Sigmoid colon (tissue), 3 donors: ENCODE results near the gene HORMAD2.

ENCODE experiments used
- POLR2A ChIP-seq, 2 donors: fragments of 450-650 bp; IDR thresholded peaks; one replicate each; pipeline ENCODE4 v1.6.1; 2016; ENCODE audit warnings: antibody characterized with exemption in 2 of 2, mild to moderate bottlenecking in 2 of 2, moderate library complexity in 2 of 2
- TF ChIP-seq, protein P1 (sequence below), 4 experiments: fragments of 450-650 bp in 3 of 4; fragments of 200-600 bp in 1 of 4; IDR thresholded peaks; one replicate each; pipeline ENCODE4 v1.5.1; 2016 to 2019; ENCODE audit warnings: antibody characterized with exemption in 4 of 4, mild to moderate bottlenecking in 3 of 4, moderate library complexity in 2 of 4

DNA sequence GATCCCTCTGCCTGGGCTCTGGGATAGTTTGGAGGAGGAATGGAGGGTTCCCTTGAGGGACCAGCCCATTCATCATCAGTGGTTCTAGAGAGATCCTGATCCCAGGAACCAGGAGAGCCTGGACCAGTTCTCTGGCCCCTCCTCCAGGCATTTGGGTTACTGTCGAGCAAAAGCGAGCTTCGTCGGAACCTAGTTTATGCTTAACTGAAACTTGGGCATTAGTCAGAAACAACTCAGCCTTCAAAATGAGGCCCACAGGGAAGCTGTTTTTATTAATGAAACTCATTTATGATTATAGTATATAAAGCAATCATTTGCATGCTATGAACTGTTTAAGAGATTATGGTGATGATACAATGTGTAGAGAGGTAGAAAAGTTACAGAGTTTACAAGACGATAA, 104.9 kb downstream of the HORMAD2 start:
- TF ChIP-seq, protein P1, sequence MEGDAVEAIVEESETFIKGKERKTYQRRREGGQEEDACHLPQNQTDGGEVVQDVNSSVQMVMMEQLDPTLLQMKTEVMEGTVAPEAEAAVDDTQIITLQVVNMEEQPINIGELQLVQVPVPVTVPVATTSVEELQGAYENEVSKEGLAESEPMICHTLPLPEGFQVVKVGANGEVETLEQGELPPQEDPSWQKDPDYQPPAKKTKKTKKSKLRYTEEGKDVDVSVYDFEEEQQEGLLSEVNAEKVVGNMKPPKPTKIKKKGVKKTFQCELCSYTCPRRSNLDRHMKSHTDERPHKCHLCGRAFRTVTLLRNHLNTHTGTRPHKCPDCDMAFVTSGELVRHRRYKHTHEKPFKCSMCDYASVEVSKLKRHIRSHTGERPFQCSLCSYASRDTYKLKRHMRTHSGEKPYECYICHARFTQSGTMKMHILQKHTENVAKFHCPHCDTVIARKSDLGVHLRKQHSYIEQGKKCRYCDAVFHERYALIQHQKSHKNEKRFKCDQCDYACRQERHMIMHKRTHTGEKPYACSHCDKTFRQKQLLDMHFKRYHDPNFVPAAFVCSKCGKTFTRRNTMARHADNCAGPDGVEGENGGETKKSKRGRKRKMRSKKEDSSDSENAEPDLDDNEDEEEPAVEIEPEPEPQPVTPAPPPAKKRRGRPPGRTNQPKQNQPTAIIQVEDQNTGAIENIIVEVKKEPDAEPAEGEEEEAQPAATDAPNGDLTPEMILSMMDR (IDR thresholded peaks at IDR 0.05) = no peak
- TF ChIP-seq POLR2A (IDR thresholded peaks at IDR 0.05) = no peak
